CD8-positive, alpha-beta memory T cell (primary cell): ENCODE results near the gene GRM7. TPM values are rescaled to one million over a fixed set of nuclear protein-coding genes. Genes with fewer than 3 reads are reported as not detected.

Source experiments
- CTCF ChIA-PET: fragments of 350-600 bp; sonication (Branson Sonifier 250); formaldehyde crosslinking; loops from one replicate; lab custom pipeline; 2021; ENCODE audit warnings: antibody characterized with exemption; lab: Charles Lee
- POLR2A ChIA-PET: fragments of 350-600 bp; sonication (Branson Sonifier 250); formaldehyde crosslinking; loops from one replicate; lab custom pipeline; 2021; ENCODE audit warnings: antibody characterized with exemption; lab: Charles Lee
- DNase-seq, 5 donors: peaks; one replicate each; pipeline versions ENCODE4 v3.0.0 to v3.0.0-alpha.2; 2020 to 2022; ENCODE audit warnings: mixed read lengths in 1 of 5
- H3K27ac ChIP-seq: one replicate; pipeline ENCODE4 v1.7.0; 2013; ENCODE audit warnings: low read depth, mild to moderate bottlenecking, low read length, moderate library complexity
- H3K27me3 ChIP-seq: 2 replicates; pipeline ENCODE4 v1.7.0; 2013; ENCODE audit warnings: low read length, mild to moderate bottlenecking; ENCODE audit not compliant: insufficient read depth, poor library complexity, severe bottlenecking
- H3K36me3 ChIP-seq: 2 replicates; pipeline ENCODE4 v1.7.0; 2013; ENCODE audit warnings: mild to moderate bottlenecking, low read length, moderate library complexity; ENCODE audit not compliant: insufficient read depth
- H3K4me1 ChIP-seq: 2 replicates; pipeline ENCODE4 v1.7.0; 2013; ENCODE audit warnings: mild to moderate bottlenecking, low read length, moderate library complexity; ENCODE audit not compliant: insufficient read depth
- H3K4me3 ChIP-seq: 2 replicates; pipeline ENCODE4 v1.7.0; 2013; ENCODE audit warnings: mild to moderate bottlenecking, low read length
- H3K9me3 ChIP-seq: 2 replicates; pipeline ENCODE4 v1.7.0; 2013; ENCODE audit warnings: mild to moderate bottlenecking, low read length
- H3K27ac Mint-ChIP-seq, 8 donors: one replicate each; pipeline ENCODE4 v1.8.0; 2020 to 2021; ENCODE audit warnings: mixed read lengths in 8 of 8, mild to moderate bottlenecking in 6 of 8, inconsistent platforms in 3 of 8, moderate library complexity in 3 of 8
- H3K27me3 Mint-ChIP-seq, 2 donors: one replicate each; pipeline ENCODE4 v1.8.0; 2020 to 2021; ENCODE audit warnings: mixed read lengths in 2 of 2, mild to moderate bottlenecking in 1 of 2, moderate library complexity in 1 of 2
- H3K36me3 Mint-ChIP-seq, 3 donors: one replicate each; pipeline ENCODE4 v1.8.0; 2020 to 2021; ENCODE audit warnings: mixed read lengths in 3 of 3, inconsistent platforms in 1 of 3, mild to moderate bottlenecking in 1 of 3
- H3K4me1 Mint-ChIP-seq, 3 donors: one replicate each; pipeline ENCODE4 v1.8.0; 2020 to 2021; ENCODE audit warnings: mixed read lengths in 3 of 3, inconsistent platforms in 1 of 3, mild to moderate bottlenecking in 1 of 3
- H3K4me3 Mint-ChIP-seq, 7 donors: one replicate each; pipeline ENCODE4 v1.8.0; 2020 to 2021; ENCODE audit warnings: mixed read lengths in 7 of 7, mild to moderate bottlenecking in 6 of 7, moderate library complexity in 4 of 7, inconsistent platforms in 2 of 7
- H3K9me3 Mint-ChIP-seq, 5 donors: one replicate each; pipeline ENCODE4 v1.8.0; 2020 to 2022; ENCODE audit warnings: mixed read lengths in 5 of 5, mild to moderate bottlenecking in 3 of 5, moderate library complexity in 2 of 5, inconsistent platforms in 1 of 5
- polyA plus RNA-seq: library from polyadenylated mRNA; unstranded; fragments of 300-500 nt; fragmentation: Illumina TruSeq; gene quantifications from one replicate; pipeline ENCODE4 v1.2.3, GENCODE V29; 2021
- total RNA-seq, 2 experiments: library from RNA; stranded (reverse); gene quantifications; one replicate each; pipeline ENCODE4 v1.2.3, GENCODE V29; 2021

Gene GRM7
- total and polyA plus RNA-seq, 3 experiments from 2014 or later, result not detected

DNA sequence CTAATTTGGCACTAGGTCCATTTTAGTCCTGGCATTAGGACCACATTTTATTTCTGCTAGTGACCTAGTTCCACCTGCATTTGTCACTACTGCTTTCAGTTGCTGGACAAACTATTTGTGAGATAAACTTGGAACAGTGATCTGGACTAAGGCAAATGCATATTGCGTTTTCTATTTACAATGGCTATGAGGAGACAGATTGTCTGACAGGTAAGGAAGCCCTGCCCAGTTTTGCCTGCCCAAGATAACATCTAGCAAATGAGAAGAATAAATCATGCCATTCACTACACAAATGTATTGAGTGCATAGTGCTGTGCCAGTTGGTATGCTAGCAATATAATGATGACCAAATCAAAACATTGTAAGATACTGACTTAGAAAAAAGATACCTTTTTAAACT is 245.7 kb downstream of the GRM7 start:
- POLR2A ChIA-PET, result no interaction called here
- Mint-ChIP-seq H3K27ac (no peak overlapping the region), H3K4me3 (no peak overlapping the region), H3K4me1 (no peaks in the 10 kb centered on the region), H3K9me3 (peaks cover 3 to 14% (median 8%) of the 10 kb centered on the region in 5 donors), H3K27me3 (no peaks in the 10 kb centered on the region), H3K36me3 (no peaks in the 10 kb centered on the region)
- Histone ChIP-seq H3K9me3 (no peaks in the 10 kb centered on the region), H3K4me3 (no peak overlapping the region), H3K4me1 (no peaks in the 10 kb centered on the region), H3K36me3 (no peaks in the 10 kb centered on the region), H3K27me3 (no peaks in the 10 kb centered on the region), H3K27ac (no peak overlapping the region)
- CTCF ChIA-PET, result no interaction called here
- no peak for DNase-seq

DNA sequence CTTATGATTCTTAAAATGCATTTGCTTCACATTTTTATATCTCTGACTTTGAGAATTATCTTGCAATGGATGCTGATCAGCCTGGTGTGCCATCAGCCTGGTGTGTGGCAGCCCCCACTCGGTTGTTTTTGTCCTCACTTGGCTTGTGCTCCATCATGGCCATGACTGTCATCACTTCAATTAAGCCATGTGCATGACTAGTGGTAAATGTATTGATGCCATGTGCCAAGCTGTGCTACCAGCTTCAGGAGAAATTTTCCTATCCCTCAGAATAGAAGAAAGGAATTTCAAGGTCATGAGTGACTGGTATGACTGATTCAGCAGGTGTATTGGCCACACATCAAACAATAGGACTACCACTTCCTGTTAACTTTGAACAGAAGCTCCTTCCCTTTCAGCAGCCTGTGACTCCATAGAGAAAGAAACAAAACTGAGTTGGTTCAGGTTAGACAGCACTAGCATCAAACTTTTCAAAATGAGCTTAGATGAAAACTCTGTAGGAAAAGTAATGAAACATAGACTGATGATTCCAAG is 251.7 kb downstream of the GRM7 start:
- ChIA-PET POLR2A (no interaction called here), CTCF (no interaction called here)
- Mint-ChIP-seq H3K27me3 (no peaks in the 10 kb centered on the region), H3K9me3 (peaks cover 3 to 24% (median 5%) of the 10 kb centered on the region in 5 donors), H3K36me3 (no peaks in the 10 kb centered on the region), H3K4me3 (no peak overlapping the region), H3K27ac (no peak overlapping the region), H3K4me1 (no peaks in the 10 kb centered on the region)
- Histone ChIP-seq H3K36me3 (no peaks in the 10 kb centered on the region), H3K4me3 (no peak overlapping the region), H3K27me3 (no peaks in the 10 kb centered on the region), H3K27ac (no peak overlapping the region), H3K4me1 (no peaks in the 10 kb centered on the region), H3K9me3 (no peaks in the 10 kb centered on the region)
- DNase-seq, result no peak

DNA sequence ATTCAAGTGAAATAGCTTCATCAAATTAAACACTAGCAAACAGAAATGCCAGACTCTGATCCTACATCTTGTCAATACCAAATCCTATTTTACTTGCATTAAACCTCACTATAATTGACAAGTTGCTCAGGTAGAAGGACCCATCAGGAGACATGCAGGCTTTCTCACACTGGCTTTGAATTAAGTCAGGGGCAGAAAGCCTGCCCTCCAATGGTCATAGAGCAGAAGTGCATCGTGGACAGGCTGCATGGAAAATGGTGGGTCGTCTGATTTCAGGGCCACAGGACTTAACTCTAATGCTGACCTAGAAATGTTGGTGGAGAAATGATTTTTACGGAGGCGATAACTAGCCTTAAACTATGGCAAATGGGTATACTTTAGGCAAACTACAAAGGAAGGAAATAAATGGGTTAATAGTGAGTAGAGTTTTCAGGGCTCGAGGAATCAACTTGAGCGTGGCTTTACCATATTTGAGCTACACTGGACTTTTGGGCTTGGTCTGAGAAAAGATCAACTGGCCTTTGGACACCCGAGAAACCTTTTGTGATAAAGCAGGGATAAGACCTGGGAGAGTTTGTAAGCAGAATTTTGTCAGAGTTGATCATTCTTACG is 283.9 kb downstream of the GRM7 start:
- no peaks in the 10 kb centered on the region for H3K4me1 Mint-ChIP-seq
- Histone ChIP-seq H3K9me3 (no peaks in the 10 kb centered on the region), H3K27me3 (no peaks in the 10 kb centered on the region), H3K4me1 (no peaks in the 10 kb centered on the region), H3K27ac (no peak overlapping the region), H3K4me3 (no peak overlapping the region), H3K36me3 (no peaks in the 10 kb centered on the region)
- DNase-seq, result no peak
- H3K36me3 Mint-ChIP-seq, result no peaks in the 10 kb centered on the region
- H3K27me3 Mint-ChIP-seq, result no peaks in the 10 kb centered on the region
- ChIA-PET POLR2A (no interaction called here), CTCF (no interaction called here)
- H3K9me3 Mint-ChIP-seq, result peaks cover 0 to 8% (median 4%) of the 10 kb centered on the region in 5 donors
- no peak overlapping the region for H3K27ac Mint-ChIP-seq
- H3K4me3 Mint-ChIP-seq, result no peak overlapping the region

DNA sequence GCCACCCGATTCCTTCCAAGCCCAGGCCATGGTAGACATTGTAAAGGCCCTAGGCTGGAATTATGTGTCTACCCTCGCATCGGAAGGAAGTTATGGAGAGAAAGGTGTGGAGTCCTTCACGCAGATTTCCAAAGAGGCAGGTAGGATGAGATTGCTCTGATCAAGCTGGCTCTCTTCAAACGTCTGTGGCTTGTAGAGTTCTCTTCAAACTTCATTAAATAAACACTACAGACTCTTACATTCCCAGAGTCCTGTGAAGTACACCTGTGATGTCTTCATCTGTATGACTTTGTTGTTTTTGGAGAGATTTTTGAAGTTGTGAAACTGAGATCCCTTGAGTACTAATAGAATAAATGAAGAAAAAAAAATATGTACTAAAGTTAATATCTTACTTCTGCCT is 285.6 kb downstream of the GRM7 start:
- Mint-ChIP-seq H3K4me3 (no peak overlapping the region), H3K9me3 (peaks cover 0 to 8% (median 4%) of the 10 kb centered on the region in 5 donors), H3K36me3 (no peaks in the 10 kb centered on the region), H3K4me1 (no peaks in the 10 kb centered on the region), H3K27ac (no peak overlapping the region), H3K27me3 (no peaks in the 10 kb centered on the region)
- H3K27ac ChIP-seq, result no peak overlapping the region
- no peak overlapping the region for H3K4me3 ChIP-seq
- no peaks in the 10 kb centered on the region for H3K36me3 ChIP-seq
- ChIA-PET POLR2A (no interaction called here), CTCF (no interaction called here)
- H3K27me3 ChIP-seq, result no peaks in the 10 kb centered on the region
- no peaks in the 10 kb centered on the region for H3K9me3 ChIP-seq
- H3K4me1 ChIP-seq, result no peaks in the 10 kb centered on the region
- DNase-seq, result no peak

DNA sequence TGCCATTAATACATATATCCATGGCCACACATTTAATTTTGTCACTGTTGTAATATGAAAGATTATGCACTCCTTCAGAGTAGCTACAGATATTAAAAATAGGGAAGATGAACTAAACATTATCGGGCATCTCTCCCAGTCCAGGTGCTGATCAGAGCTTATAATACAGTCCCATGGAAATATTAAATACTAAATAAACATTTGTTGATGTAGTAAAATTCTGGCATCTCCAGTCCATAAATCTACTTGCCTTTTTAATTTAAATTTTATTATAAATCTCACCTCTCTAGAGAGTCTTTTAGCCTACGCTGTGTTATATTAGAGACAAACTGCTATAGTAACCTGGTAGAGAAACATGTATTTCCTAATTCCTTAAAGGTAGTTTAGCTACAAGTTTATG is 297.6 kb downstream of the GRM7 start:
- H3K36me3 Mint-ChIP-seq, result peaks cover 0 to 4% (median 0%) of the 10 kb centered on the region in 3 donors
- Histone ChIP-seq H3K4me1 (no peaks in the 10 kb centered on the region), H3K27ac (no peak overlapping the region), H3K9me3 (no peaks in the 10 kb centered on the region), H3K36me3 (no peaks in the 10 kb centered on the region), H3K27me3 (no peaks in the 10 kb centered on the region), H3K4me3 (no peak overlapping the region)
- no peaks in the 10 kb centered on the region for H3K27me3 Mint-ChIP-seq
- no peaks in the 10 kb centered on the region for H3K4me1 Mint-ChIP-seq
- DNase-seq, result no peak
- H3K4me3 Mint-ChIP-seq, result no peak overlapping the region
- H3K27ac Mint-ChIP-seq, result no peak overlapping the region
- peaks cover 0 to 18% (median 2%) of the 10 kb centered on the region in 5 donors for H3K9me3 Mint-ChIP-seq
- CTCF ChIA-PET, result no interaction called here
- POLR2A ChIA-PET, result no interaction called here

DNA sequence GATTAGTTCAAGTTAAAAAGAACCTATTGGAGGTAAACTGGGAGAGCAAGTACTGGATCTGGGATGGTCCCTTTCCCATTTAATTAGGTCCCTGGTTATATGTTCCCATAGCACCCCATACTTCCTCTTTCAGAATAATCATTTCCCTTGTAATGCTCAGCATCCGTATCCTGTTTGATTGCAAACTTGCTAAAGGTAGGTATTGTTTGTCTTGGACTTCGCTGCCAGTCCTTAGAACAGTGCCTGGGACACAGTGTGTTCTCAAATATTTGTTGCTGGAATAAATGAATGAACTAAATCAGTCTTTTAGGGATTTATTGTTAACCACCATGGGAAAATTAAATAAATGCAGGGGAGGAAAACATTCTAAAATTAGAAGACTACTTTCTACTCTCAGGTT is 299.8 kb downstream of the GRM7 start:
- H3K4me3 ChIP-seq, result no peak overlapping the region
- CTCF ChIA-PET, result no interaction called here

DNA sequence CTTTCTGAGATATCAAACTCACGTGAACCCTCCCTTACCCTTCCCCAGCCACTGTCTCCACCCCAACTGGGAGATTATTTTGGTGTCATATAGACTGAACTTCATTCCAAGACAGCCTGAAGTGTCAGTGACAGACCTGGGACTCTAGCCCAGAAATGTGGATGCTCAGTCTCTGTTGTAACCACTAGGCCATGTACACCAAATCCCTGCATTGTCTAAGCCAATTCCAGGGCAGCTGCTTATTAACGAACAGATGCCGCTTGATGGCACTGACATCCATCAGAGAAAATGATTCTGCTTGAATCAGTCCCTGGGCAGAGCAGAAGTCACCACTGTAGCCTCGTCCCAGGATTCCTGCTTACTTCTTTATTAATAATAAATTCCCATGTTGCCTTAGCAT is 305.5 kb downstream of the GRM7 start:
- Mint-ChIP-seq H3K4me1 (no peaks in the 10 kb centered on the region), H3K27me3 (no peaks in the 10 kb centered on the region), H3K36me3 (peaks cover 0 to 2% (median 0%) of the 10 kb centered on the region in 3 donors), H3K27ac (no peak overlapping the region), H3K4me3 (no peak overlapping the region), H3K9me3 (peaks cover 0 to 11% (median 2%) of the 10 kb centered on the region in 5 donors)
- Histone ChIP-seq H3K4me3 (no peak overlapping the region), H3K4me1 (no peaks in the 10 kb centered on the region), H3K27me3 (no peaks in the 10 kb centered on the region), H3K27ac (no peak overlapping the region), H3K9me3 (no peaks in the 10 kb centered on the region), H3K36me3 (no peaks in the 10 kb centered on the region)
- DNase-seq, result no peak
- ChIA-PET CTCF (no interaction called here), POLR2A (no interaction called here)

More for the DNA sequence above, 299.8 kb downstream of the GRM7 start:
- Histone ChIP-seq H3K36me3 (no peaks in the 10 kb centered on the region), H3K9me3 (no peaks in the 10 kb centered on the region), H3K4me1 (no peaks in the 10 kb centered on the region), H3K27me3 (no peaks in the 10 kb centered on the region), H3K27ac (no peak overlapping the region)
- Mint-ChIP-seq H3K9me3 (peaks cover 2 to 22% (median 2%) of the 10 kb centered on the region in 5 donors), H3K27me3 (no peaks in the 10 kb centered on the region), H3K27ac (no peak overlapping the region), H3K36me3 (peaks cover 0 to 4% (median 0%) of the 10 kb centered on the region in 3 donors), H3K4me1 (no peaks in the 10 kb centered on the region), H3K4me3 (no peak overlapping the region)
- no peak for DNase-seq
- POLR2A ChIA-PET, result no interaction called here

DNA sequence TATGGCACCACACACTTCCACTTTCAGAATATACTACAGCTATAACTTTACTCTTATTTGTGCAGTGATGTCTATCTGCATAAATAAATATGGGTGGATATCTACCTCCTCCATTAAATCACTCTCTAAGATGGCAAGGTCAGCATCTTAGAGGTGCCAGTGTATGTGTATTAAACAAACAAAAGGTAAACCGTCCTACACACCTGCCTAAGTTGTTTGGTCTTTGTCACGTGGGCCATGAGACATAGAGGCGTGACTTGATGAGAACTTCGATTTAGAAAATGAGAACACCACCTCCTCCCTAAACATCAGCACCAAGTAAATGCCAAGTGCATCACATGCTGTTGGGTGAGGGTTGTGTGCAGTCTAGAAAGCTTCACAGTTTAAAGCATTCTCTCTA is 310.6 kb downstream of the GRM7 start:
- ChIA-PET POLR2A (no interaction called here), CTCF (no interaction called here)
- no peak overlapping the region for H3K4me3 Mint-ChIP-seq
- no peak overlapping the region for H3K27ac ChIP-seq
- H3K4me3 ChIP-seq, result no peak overlapping the region
- H3K36me3 Mint-ChIP-seq, result no peaks in the 10 kb centered on the region
- H3K36me3 ChIP-seq, result no peaks in the 10 kb centered on the region
- no peak for DNase-seq
- H3K4me1 Mint-ChIP-seq, result no peaks in the 10 kb centered on the region
- H3K27ac Mint-ChIP-seq, result no peak overlapping the region
- H3K27me3 ChIP-seq, result no peaks in the 10 kb centered on the region
- peaks cover 0 to 8% (median 0%) of the 10 kb centered on the region in 5 donors for H3K9me3 Mint-ChIP-seq
- H3K9me3 ChIP-seq, result no peaks in the 10 kb centered on the region
- peaks cover 0 to 2% of the 10 kb centered on the region in 2 donors for H3K27me3 Mint-ChIP-seq
- no peaks in the 10 kb centered on the region for H3K4me1 ChIP-seq
